ENCODE results near the gene AOPEP. TPM values are rescaled to one million over a fixed set of nuclear protein-coding genes. Genes with fewer than 3 reads are reported as not detected.

Gene AOPEP
- polyA plus RNA-seq, 1 donor from 2014 or later, result 10.0 TPM

DNA sequence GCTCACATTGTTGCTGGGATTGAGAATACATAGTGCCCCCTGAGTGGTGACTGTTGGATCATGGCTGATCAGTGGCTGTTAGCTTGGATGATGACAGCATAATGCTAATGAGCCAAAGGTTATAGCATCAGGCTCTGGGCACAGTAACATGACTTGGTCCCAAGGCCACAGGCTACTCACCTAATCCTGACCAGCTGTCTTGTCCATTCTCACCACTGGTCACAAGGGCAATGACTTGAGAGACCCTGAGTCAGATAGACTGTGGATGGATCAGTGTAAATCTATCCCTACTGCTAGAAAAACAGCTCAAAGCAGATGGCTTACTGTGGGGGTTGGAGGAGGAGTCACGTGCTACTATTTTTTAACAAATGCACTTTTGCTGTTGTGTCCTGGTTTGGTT, 74.7 kb downstream of the AOPEP start:
- Histone ChIP-seq H3K4me2 (ENCODE audit: low read length) (no peak overlapping the region), H2AFZ (ENCODE audit: low read depth, low read length) (no peak overlapping the region), H3K36me3 (ENCODE audit: insufficient read depth, low read length) (no peaks in the 10 kb centered on the region), H4K20me1 (ENCODE audit: insufficient read depth) (no peaks in the 10 kb centered on the region), H3K9ac (ENCODE audit: low read length) (no peak overlapping the region), H3K4me3 (ENCODE audit: low read length) (no peak overlapping the region), H3K9me2 (ENCODE audit: insufficient read depth, low read length) (no peaks in the 10 kb centered on the region), H3K9me3 (ENCODE audit: low read length) (no peaks in the 10 kb centered on the region), H3K79me2 (replicated peaks; ENCODE audit: insufficient read depth, low read length) (no peaks in the 10 kb centered on the region), H3K27me3 (ENCODE audit: insufficient read depth, low read depth, low read length) (no peaks in the 10 kb centered on the region), H3F3A (ENCODE audit: insufficient read depth, low read length, poor library complexity, severe bottlenecking) (no peaks in the 10 kb centered on the region), H3K27ac (ENCODE audit: low read length) (no peak overlapping the region)
- no peak for TF ChIP-seq RAD21 (conservative IDR thresholded peaks at IDR 0.05)
- no peak for TF ChIP-seq POLR2AphosphoS5 (IDR thresholded peaks at IDR 0.05)

DNA sequence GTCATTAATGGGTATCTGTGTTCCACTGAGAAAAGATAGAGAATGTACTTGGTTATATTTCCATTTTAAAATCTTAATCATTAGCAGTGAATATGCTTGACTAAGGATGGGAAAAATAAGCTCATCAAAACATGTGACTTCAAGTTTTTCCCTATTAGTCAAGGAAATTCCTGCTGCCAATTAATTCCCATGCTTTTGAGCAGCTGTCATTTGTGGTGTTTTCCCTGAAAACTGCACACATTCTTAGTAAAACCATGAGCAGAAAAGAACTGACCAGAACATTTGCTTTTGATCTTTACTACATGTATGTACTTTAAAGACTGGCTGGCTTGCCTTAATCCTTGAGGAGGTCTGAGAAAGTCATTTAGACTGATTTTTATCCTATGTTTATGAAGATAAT, 75.2 kb downstream of the AOPEP start:
- Histone ChIP-seq H3K9me3 (ENCODE audit: low read length) (no peaks in the 10 kb centered on the region), H4K20me1 (ENCODE audit: insufficient read depth) (no peaks in the 10 kb centered on the region), H3K36me3 (ENCODE audit: insufficient read depth, low read length) (no peaks in the 10 kb centered on the region), H3K27ac (ENCODE audit: low read length) (no peak overlapping the region), H3K4me2 (ENCODE audit: low read length) (no peak overlapping the region), H2AFZ (ENCODE audit: low read depth, low read length) (no peak overlapping the region), H3K9ac (ENCODE audit: low read length) (no peak overlapping the region), H3F3A (ENCODE audit: insufficient read depth, low read length, poor library complexity, severe bottlenecking) (no peaks in the 10 kb centered on the region), H3K9me2 (ENCODE audit: insufficient read depth, low read length) (no peaks in the 10 kb centered on the region), H3K79me2 (replicated peaks; ENCODE audit: insufficient read depth, low read length) (no peaks in the 10 kb centered on the region), H3K4me3 (ENCODE audit: low read length) (no peak overlapping the region), H3K27me3 (ENCODE audit: insufficient read depth, low read depth, low read length) (no peaks in the 10 kb centered on the region)
- TF ChIP-seq MXI1 (conservative IDR thresholded peaks at IDR 0.05; ENCODE audit: poor library complexity, severe bottlenecking), result no peak
- TF ChIP-seq RAD21 (conservative IDR thresholded peaks at IDR 0.05), result no peak

DNA sequence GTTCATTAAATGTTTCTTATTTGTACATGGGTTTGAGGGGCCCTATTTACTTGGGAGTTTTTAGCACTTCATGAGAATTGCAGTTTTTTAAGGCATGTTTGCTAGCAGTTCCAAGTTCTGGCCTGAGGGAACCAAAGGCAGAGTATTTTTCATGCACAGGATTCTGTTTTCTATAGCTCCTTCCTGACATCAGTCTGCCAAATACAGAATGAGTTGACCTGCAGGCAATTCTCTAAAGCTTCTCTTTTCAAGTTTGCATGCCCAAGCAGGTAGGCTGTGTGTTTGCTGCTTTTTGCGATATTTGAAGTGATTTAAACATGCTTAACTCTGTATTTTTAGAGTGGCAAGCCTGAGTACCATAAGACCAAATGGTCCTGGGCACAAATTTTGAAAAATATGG, 75.8 kb downstream of the AOPEP start:
- no peaks in the 10 kb centered on the region for H3K9me3 ChIP-seq (ENCODE audit: low read length)
- H3K9ac ChIP-seq (ENCODE audit: low read length), result no peak overlapping the region
- no peaks in the 10 kb centered on the region for H4K20me1 ChIP-seq (ENCODE audit: insufficient read depth)
- no peak overlapping the region for H3K4me3 ChIP-seq (ENCODE audit: low read length)
- H3K36me3 ChIP-seq (ENCODE audit: insufficient read depth, low read length), result peaks cover 2% of the 10 kb centered on the region
- H3K27me3 ChIP-seq (ENCODE audit: insufficient read depth, low read depth, low read length), result no peaks in the 10 kb centered on the region
- H3K9me2 ChIP-seq (ENCODE audit: insufficient read depth, low read length), result no peaks in the 10 kb centered on the region
- H3K79me2 ChIP-seq (replicated peaks; ENCODE audit: insufficient read depth, low read length), result no peaks in the 10 kb centered on the region
- no peak overlapping the region for H2AFZ ChIP-seq (ENCODE audit: low read depth, low read length)
- H3F3A ChIP-seq (ENCODE audit: insufficient read depth, low read length, poor library complexity, severe bottlenecking), result no peaks in the 10 kb centered on the region
- TF ChIP-seq SMC3 (conservative IDR thresholded peaks at IDR 0.05; ENCODE audit: poor library complexity) (no peak), RAD21 (conservative IDR thresholded peaks at IDR 0.05) (no peak), EZH2 (IDR thresholded peaks at IDR 0.05; ENCODE audit: borderline replicate concordance, insufficient read depth, low read length, poor library complexity, severe bottlenecking) (no peak)
- TF ChIP-seq, protein P1, sequence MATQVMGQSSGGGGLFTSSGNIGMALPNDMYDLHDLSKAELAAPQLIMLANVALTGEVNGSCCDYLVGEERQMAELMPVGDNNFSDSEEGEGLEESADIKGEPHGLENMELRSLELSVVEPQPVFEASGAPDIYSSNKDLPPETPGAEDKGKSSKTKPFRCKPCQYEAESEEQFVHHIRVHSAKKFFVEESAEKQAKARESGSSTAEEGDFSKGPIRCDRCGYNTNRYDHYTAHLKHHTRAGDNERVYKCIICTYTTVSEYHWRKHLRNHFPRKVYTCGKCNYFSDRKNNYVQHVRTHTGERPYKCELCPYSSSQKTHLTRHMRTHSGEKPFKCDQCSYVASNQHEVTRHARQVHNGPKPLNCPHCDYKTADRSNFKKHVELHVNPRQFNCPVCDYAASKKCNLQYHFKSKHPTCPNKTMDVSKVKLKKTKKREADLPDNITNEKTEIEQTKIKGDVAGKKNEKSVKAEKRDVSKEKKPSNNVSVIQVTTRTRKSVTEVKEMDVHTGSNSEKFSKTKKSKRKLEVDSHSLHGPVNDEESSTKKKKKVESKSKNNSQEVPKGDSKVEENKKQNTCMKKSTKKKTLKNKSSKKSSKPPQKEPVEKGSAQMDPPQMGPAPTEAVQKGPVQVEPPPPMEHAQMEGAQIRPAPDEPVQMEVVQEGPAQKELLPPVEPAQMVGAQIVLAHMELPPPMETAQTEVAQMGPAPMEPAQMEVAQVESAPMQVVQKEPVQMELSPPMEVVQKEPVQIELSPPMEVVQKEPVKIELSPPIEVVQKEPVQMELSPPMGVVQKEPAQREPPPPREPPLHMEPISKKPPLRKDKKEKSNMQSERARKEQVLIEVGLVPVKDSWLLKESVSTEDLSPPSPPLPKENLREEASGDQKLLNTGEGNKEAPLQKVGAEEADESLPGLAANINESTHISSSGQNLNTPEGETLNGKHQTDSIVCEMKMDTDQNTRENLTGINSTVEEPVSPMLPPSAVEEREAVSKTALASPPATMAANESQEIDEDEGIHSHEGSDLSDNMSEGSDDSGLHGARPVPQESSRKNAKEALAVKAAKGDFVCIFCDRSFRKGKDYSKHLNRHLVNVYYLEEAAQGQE (IDR thresholded peaks at IDR 0.05; ENCODE audit: borderline replicate concordance), result no peak
- H3K4me2 ChIP-seq (ENCODE audit: low read length), result no peak overlapping the region
- H3K27ac ChIP-seq (ENCODE audit: low read length), result no peak overlapping the region

DNA sequence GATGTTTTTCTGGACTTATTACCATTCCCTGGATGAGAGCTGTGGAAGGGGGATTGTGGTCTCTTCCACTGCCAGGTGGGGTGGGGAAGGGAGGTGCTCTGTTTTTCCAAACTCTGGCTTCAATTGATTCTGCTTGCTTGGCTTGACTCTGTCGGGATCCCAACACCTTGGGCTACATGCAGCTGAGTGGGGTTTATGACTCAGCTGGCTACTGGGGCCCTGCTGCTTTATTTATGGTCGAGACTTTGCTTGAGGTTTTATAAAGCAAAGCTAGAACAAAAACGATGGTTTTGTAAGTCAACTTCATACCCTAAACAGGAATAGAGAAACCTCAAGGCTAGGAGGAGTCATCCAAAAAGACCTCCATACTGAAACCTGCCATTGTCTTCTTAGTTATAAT, 76.3 kb downstream of the AOPEP start:
- no peaks in the 10 kb centered on the region for H3K9me2 ChIP-seq (ENCODE audit: insufficient read depth, low read length)
- no peak overlapping the region for H3K9ac ChIP-seq (ENCODE audit: low read length)
- H4K20me1 ChIP-seq (ENCODE audit: insufficient read depth), result no peaks in the 10 kb centered on the region
- no peak overlapping the region for H3K27ac ChIP-seq (ENCODE audit: low read length)
- no peak for TF ChIP-seq MXI1 (conservative IDR thresholded peaks at IDR 0.05; ENCODE audit: poor library complexity, severe bottlenecking)
- TF ChIP-seq EP300 (conservative IDR thresholded peaks at IDR 0.05; ENCODE audit: poor library complexity, severe bottlenecking), result no peak
- TF ChIP-seq RAD21 (conservative IDR thresholded peaks at IDR 0.05), result no peak
- no peak for TF ChIP-seq POLR2AphosphoS5 (IDR thresholded peaks at IDR 0.05)
- TF ChIP-seq SMC3 (conservative IDR thresholded peaks at IDR 0.05; ENCODE audit: poor library complexity), result no peak
- no peak for TF ChIP-seq EZH2 (IDR thresholded peaks at IDR 0.05; ENCODE audit: borderline replicate concordance, insufficient read depth, low read length, poor library complexity, severe bottlenecking)
- TF ChIP-seq TAF1 (IDR thresholded peaks at IDR 0.05; ENCODE audit: low read depth), result no peak
- TF ChIP-seq, protein P1 (IDR thresholded peaks at IDR 0.05; ENCODE audit: borderline replicate concordance), result no peak
- TF ChIP-seq, protein P2, sequence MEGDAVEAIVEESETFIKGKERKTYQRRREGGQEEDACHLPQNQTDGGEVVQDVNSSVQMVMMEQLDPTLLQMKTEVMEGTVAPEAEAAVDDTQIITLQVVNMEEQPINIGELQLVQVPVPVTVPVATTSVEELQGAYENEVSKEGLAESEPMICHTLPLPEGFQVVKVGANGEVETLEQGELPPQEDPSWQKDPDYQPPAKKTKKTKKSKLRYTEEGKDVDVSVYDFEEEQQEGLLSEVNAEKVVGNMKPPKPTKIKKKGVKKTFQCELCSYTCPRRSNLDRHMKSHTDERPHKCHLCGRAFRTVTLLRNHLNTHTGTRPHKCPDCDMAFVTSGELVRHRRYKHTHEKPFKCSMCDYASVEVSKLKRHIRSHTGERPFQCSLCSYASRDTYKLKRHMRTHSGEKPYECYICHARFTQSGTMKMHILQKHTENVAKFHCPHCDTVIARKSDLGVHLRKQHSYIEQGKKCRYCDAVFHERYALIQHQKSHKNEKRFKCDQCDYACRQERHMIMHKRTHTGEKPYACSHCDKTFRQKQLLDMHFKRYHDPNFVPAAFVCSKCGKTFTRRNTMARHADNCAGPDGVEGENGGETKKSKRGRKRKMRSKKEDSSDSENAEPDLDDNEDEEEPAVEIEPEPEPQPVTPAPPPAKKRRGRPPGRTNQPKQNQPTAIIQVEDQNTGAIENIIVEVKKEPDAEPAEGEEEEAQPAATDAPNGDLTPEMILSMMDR (IDR thresholded peaks at IDR 0.05; ENCODE audit: poor library complexity, severe bottlenecking), result no peak
- H3K4me3 ChIP-seq (ENCODE audit: low read length), result no peak overlapping the region
- H3K79me2 ChIP-seq (replicated peaks; ENCODE audit: insufficient read depth, low read length), result no peaks in the 10 kb centered on the region
- no peaks in the 10 kb centered on the region for H3K9me3 ChIP-seq (ENCODE audit: low read length)
- no peaks in the 10 kb centered on the region for H3K27me3 ChIP-seq (ENCODE audit: insufficient read depth, low read depth, low read length)
- H3F3A ChIP-seq (ENCODE audit: insufficient read depth, low read length, poor library complexity, severe bottlenecking), result no peaks in the 10 kb centered on the region
- H3K36me3 ChIP-seq (ENCODE audit: insufficient read depth, low read length), result peaks cover 5% of the 10 kb centered on the region
- H2AFZ ChIP-seq (ENCODE audit: low read depth, low read length), result no peak overlapping the region
- no peak overlapping the region for H3K4me2 ChIP-seq (ENCODE audit: low read length)
